ENCODE measurements around the gene MCMBP.
"Not testable (repeated sequence)": the region's sequence is repeated elsewhere in the genome, so short reads cannot be mapped to it uniquely, and the experiment has no call there.

MCMBP gene, protein sequence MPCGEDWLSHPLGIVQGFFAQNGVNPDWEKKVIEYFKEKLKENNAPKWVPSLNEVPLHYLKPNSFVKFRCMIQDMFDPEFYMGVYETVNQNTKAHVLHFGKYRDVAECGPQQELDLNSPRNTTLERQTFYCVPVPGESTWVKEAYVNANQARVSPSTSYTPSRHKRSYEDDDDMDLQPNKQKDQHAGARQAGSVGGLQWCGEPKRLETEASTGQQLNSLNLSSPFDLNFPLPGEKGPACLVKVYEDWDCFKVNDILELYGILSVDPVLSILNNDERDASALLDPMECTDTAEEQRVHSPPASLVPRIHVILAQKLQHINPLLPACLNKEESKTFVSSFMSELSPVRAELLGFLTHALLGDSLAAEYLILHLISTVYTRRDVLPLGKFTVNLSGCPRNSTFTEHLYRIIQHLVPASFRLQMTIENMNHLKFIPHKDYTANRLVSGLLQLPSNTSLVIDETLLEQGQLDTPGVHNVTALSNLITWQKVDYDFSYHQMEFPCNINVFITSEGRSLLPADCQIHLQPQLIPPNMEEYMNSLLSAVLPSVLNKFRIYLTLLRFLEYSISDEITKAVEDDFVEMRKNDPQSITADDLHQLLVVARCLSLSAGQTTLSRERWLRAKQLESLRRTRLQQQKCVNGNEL

DNA sequence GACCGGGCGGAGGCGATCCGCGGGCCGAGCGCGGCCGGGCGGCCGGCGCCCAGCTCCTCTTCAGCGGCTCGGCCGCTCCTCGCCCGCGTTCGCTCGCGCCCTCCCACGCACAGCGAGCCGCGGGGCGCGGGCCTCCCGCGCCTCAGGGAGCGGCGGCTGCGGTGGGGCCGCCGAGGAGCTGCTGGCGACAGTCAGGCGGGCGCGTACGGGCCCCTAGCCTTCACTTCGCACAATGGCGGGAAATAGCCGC, at the start of gene MCMBP:
TSS of gene MCMBP (minus strand) at position 234 of the 250 bp plus-strand sequence. CDS start 259 bp downstream, outside the sequence.
- DNase-seq (ENCODE audit: low read depth in 2 of 2) = no peak

DNA sequence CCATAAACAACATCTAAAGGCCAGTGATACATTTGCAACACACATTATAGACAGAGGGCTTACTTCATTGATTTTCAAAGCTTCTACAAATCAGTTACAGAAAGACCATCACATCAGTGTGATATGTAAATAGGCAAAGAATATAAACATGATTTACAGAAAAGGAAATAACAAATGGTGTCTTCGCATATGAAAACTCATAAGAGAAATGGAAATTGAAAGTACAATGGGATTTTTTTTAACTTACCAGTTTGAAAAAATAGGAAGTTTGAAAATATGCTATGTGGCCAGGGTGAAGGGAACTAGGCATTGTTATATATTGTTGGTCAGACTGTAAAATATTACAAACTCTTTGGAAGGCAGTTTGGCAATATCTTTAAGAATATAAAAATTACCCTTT, 47.2 kb upstream of the MCMBP start:
- no peak for DNase-seq (ENCODE audit: low read depth in 2 of 2)

GRCh38 chr10:119919271-119919670, 46.6 kb upstream of the MCMBP start:
- DNase-seq (ENCODE audit: low read depth in 2 of 2) = no peak

DNA sequence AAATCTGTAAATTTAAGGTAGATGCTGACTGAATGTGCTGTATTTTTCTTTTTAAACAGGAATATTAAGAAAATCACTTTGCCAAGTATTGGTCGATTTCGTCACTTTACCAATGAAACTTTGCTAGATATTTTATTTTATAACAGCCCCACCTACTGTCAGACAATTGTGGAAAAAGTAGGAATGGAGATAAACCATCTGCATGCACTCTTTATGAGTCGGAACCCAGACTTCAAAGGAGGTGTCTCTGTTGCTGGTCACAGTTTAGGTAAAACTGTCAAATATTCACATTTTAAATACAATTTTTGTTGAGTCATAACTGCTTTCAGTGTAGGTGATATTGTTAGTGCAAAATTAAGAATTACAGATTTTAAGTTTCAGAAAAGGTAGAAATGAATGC, 45.1 kb upstream of the MCMBP start:
- no peak for DNase-seq (ENCODE audit: low read depth in 2 of 2)

DNA sequence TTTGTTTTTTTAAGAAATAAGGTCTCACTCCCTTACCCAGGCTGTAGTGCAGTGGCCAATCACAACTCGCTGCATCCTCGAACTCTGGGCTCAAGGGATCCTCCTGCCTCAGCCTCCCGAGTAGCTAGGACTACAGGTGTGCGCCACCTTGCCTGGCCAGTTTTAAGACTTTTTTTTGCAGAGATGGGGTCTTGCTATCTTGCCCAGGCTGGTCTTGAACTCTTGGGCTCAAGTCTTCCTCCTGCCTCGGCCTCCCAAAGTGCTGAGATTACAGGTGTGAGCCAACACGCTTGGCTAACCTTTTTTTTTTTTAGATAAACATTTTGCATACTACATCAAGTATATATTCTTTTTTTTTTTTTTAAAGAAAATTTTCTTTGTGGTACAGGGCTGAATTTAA, 38.0 kb upstream of the MCMBP start:
- DNase-seq (ENCODE audit: low read depth in 2 of 2) = no peak

- DNase-seq (ENCODE audit: low read depth in 2 of 2) = no peak
These were observed 35.5 kb upstream of the MCMBP start for GRCh38 chr10:119908166-119908565.

GRCh38 chr10:119907695-119908094, 35.1 kb upstream of the MCMBP start:
- not testable (repeated sequence) for DNase-seq (ENCODE audit: low read depth in 2 of 2)

DNA sequence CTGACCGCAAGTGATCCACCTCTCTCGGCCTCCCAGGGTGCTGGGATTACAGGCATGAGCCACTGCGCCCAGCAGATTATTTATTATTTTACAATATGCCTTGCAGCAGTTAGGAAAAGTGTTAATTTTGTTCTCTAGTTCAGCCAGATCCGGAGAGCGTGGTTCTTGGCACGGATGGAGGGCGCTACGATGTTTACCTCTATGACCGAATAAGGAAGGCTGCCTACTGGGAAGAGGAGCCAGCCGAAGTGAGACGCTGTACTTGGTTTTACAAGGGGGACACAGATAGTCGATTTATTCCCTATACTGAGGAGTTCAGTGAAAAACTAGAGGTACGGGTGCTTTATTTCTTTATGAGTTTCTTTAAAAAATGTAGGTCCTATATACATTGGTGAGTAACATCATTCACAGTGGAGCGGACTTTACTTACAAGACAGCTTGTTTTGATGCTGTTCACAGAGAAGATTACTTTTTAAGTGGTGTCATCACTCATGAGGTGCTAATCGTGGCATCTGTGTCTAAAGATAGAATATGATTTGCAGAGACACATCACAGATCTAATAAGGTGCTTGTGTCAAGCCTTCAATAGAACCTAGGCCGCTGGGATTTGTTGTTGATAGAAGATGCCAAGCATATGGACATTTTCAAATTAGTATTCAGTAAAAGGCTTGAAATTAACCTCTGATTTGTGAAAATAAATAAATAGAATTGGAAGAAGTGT, 31.5 kb upstream of the MCMBP start:
- no peak for DNase-seq (ENCODE audit: low read depth in 2 of 2)

DNA sequence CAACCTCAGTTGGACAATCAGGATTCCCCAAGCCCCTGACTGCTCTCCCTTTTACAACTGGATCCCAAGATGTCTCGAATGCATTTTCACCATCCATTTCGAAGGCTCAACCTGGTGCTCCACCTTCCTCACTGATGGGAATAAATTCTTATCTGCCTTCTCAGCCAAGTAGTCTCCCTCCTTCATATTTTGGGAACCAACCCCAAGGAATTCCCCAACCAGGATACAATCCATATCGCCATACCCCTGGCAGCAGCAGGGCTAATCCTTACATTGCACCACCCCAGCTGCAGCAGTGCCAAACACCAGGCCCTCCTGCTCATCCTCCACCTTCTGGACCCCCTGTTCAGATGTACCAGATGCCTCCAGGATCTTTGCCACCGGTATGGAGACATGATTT, 25.9 kb upstream of the MCMBP start:
- no peak for DNase-seq (ENCODE audit: low read depth in 2 of 2)

- no peak for DNase-seq (ENCODE audit: low read depth in 2 of 2)
These were observed 24.5 kb upstream of the MCMBP start for GRCh38 chr10:119896937-119897770.

GRCh38 chr10:119896061-119896655, 23.5 kb upstream of the MCMBP start:
- no peak for DNase-seq (ENCODE audit: low read depth in 2 of 2)

DNA sequence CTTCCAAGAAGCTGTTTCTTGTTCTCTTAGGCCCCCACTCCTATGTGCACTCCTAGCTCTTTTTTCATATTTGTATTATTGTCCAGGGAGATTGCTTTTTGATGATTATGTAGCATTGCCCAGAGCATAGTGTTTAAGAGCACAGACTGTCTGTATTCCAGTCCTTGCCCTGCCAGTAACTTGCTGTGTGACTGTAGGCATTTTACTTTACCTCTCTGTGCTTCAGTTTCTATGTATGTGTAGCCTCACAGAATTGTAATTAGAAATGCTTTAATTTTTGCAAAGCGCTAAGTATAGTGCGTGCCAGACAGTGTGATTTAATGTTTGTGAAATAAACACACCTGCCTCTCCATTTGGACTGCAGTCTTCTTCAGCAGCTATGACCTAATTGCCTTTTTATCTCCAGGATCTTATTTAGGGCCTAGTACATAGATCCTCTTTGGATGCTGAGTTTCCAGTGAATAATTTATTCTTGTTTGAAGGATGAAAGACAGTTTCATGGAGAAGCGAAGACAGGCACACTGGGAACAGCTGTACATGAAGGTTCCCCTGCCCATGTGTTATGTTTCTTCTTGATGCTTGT, 21.3 kb upstream of the MCMBP start:
- no peak for DNase-seq (ENCODE audit: low read depth in 2 of 2)

DNA sequence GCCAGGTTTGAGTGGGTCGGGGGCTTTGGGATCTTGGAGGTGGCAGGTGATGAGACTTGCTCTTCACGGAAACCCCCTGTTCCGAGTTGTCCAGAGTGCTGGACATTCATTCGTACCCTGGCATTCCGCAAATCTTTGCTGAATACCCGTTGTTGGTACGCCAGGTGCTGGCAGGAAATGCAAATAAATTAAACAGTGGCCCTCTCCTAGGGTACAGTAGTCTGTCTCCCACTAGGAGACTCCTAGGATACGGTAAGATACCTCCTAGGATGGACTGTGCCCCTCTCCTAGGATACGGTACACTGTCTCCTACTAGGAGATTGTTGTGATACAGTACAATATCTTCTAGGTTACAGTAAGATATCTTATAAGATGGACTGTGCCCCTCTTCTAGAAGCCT, 20.4 kb upstream of the MCMBP start:
- DNase-seq (ENCODE audit: low read depth in 2 of 2) = no peak

GRCh38 chr10:119892188-119893065, 19.8 kb upstream of the MCMBP start, which contains the start of gene SEC23IP:
Gene SEC23IP (plus strand): TSS chr10:119892730. CDS start chr10:119892783, 53 bp downstream.
- peak; percentile 67 to 75 for DNase-seq (ENCODE audit: low read depth in 2 of 2)

GRCh38 chr10:119891849-119892187, 19.2 kb upstream of the MCMBP start:
- DNase-seq (ENCODE audit: low read depth in 2 of 2) = not testable (repeated sequence)

GRCh38 chr10:119890307-119890706, 17.7 kb upstream of the MCMBP start:
- DNase-seq (ENCODE audit: low read depth in 2 of 2) = not testable (repeated sequence)

DNA sequence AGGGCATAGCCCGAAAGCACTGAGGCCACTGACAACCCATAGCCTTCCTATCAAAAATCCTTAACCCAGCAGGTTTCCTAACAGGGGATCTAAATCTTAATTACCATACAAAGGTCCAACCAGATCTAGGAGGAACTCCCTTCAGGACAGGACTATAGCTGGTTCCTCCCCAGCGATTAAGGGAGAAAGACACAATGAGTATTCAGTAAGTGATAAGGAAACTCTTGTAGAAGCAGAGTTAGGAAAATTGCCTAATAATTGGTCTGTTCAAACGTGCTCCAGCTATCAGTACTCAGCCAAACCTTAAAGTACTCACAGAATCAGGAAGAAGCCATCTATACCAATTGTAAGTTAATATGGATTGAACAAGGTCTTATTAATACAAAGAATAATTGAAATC, 16.6 kb upstream of the MCMBP start:
- not testable (repeated sequence) for DNase-seq (ENCODE audit: low read depth in 2 of 2)

DNA sequence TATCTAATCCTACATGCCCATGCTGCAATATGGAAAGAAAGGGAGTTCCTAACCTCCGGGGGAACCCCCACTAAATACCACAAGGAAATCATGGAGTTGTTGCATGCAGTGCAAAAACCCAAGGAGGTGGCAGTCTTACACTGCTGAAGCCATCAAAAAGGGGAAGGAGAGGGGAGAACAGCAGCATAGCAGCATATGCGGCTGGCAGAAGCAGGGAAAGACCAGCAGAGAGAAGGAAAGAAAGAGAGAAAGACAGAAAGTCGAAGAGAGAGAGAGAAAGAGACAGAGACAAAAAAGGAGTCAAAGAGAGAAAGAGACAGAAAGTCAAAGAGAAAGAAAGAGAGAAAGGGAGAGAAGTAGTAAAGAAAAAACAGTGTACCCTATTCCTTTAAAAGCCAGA, 16.1 kb upstream of the MCMBP start:
- not testable (repeated sequence) for DNase-seq (ENCODE audit: low read depth in 2 of 2)

- not testable (repeated sequence) for DNase-seq (ENCODE audit: low read depth in 2 of 2)
These were observed 13.4 kb upstream of the MCMBP start for GRCh38 chr10:119886070-119886469.

All from stimulated activated CD4-positive, alpha-beta T cell treated with anti-CD3 and anti-CD28 coated beads, Interleukin-1b, Interleukin-23, amount 100 ng/mL, for 1 hour (primary cell).